ENCODE measurements around the gene TEX10.

DNA sequence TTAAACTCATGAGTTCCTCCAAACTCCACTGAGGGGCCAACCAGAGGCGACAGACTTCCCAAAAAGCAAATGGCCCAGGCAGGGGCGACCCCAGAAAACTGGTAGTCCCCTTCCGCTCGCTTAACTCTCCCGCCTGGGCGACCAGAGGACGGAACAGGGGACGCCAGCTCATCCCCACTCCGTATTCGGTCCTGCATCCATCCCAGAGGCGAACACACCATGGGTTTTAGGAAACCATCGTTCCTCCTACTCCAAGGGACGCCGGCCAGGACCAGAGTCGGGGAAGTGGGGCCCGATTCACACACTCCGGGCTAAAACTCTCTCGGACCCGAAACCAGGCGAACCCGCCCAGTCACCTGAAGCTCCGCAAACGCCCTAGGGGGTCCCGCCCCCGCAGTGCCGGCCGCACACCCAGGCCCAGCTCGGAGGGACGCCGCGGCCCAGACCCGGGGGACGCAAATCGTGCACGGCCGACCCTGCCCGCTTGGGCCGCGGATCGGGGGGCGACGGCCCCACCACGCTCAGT is 478 bp downstream of the TEX10 start:
- TF ChIP-seq ZBTB21 (CRISPR knock-in tag; IDR thresholded peaks at IDR 0.05) (no peak), CTCF (CRISPR knock-in tag; IDR thresholded peaks at IDR 0.05) (no peak), TCF7L2 (IDR thresholded peaks at IDR 0.05; ENCODE audit: low read depth, low read length) (no peak), PREB (CRISPR knock-in tag; IDR thresholded peaks at IDR 0.05) (no peak), PLSCR1 (CRISPR knock-in tag; IDR thresholded peaks at IDR 0.05; ENCODE audit: borderline replicate concordance) (no peak)
